ENCODE data around the gene RIOK1.
"Not testable (repeated sequence)": the region's sequence is repeated elsewhere in the genome, so short reads cannot be mapped to it uniquely, and the experiment has no call there.

Gene RIOK1

GRCh38 chr6:7343546-7344475 is 45.8 kb upstream of the RIOK1 start:
- H3F3A ChIP-seq (ENCODE audit: low read depth): no peaks in the 10 kb centered on the region
- H4K20me1 ChIP-seq (ENCODE audit: insufficient read depth, low read length, poor library complexity, severe bottlenecking): no peaks in the 10 kb centered on the region
- peaks cover 10% of the 10 kb centered on the region for H3K4me1 ChIP-seq (ENCODE audit: insufficient read depth, low read length, poor library complexity, severe bottlenecking)
- no peaks in the 10 kb centered on the region for H3K9me2 ChIP-seq (replicated peaks; ENCODE audit: low read depth, low read length)
- no peaks in the 10 kb centered on the region for H3K9me3 ChIP-seq (ENCODE audit: insufficient read depth, low read depth, low read length)
- H3K4me3 ChIP-seq (ENCODE audit: low read length, poor library complexity, severe bottlenecking): no peak overlapping the region
- no peak overlapping the region for H3K4me2 ChIP-seq (ENCODE audit: low read depth, low read length, poor library complexity, severe bottlenecking)
- TF ChIP-seq CTCF (conservative IDR thresholded peaks at IDR 0.05; ENCODE audit: low read length): no peak
- no peak for TF ChIP-seq EZH2phosphoT487 (IDR thresholded peaks at IDR 0.05; ENCODE audit: borderline replicate concordance)
- no peak overlapping the region for H2AFZ ChIP-seq (ENCODE audit: low read length)
- no peaks in the 10 kb centered on the region for H3K79me2 ChIP-seq (ENCODE audit: insufficient read depth, low read length)
- H3K27me3 ChIP-seq (ENCODE audit: insufficient read depth, low read length, poor library complexity, severe bottlenecking): no peaks in the 10 kb centered on the region
- no peak overlapping the region for H3K9ac ChIP-seq (ENCODE audit: low read depth, low read length, poor library complexity, severe bottlenecking)
- no peaks in the 10 kb centered on the region for H3K36me3 ChIP-seq (ENCODE audit: insufficient read depth, low read length)

- peak overlapping the region; percentile 80 for H2AFZ ChIP-seq (ENCODE audit: low read length)
- peaks cover 10% of the 10 kb centered on the region for H3K4me1 ChIP-seq (ENCODE audit: insufficient read depth, low read length, poor library complexity, severe bottlenecking)
- peak overlapping the region; percentile 48 for H3K4me2 ChIP-seq (ENCODE audit: low read depth, low read length, poor library complexity, severe bottlenecking)
- H3K9me3 ChIP-seq (ENCODE audit: insufficient read depth, low read depth, low read length); H3K27me3 ChIP-seq (ENCODE audit: insufficient read depth, low read length, poor library complexity, severe bottlenecking); H3F3A ChIP-seq (ENCODE audit: low read depth); H3K9me2 ChIP-seq (replicated peaks; ENCODE audit: low read depth, low read length); H3K36me3 ChIP-seq (ENCODE audit: insufficient read depth, low read length); H3K79me2 ChIP-seq (ENCODE audit: insufficient read depth, low read length); H4K20me1 ChIP-seq (ENCODE audit: insufficient read depth, low read length, poor library complexity, severe bottlenecking): not testable (repeated sequence)
- H3K9ac ChIP-seq (ENCODE audit: low read depth, low read length, poor library complexity, severe bottlenecking): peak overlapping the region; percentile 28
- peak overlapping the region; percentile 1 for H3K4me3 ChIP-seq (ENCODE audit: low read length, poor library complexity, severe bottlenecking)
These were observed 44.7 kb upstream of the RIOK1 start for GRCh38 chr6:7344773-7345450.

GRCh38 chr6:7347551-7347997 is 42.0 kb upstream of the RIOK1 start:
- H3K9me3 ChIP-seq (ENCODE audit: insufficient read depth, low read depth, low read length); H3K79me2 ChIP-seq (ENCODE audit: insufficient read depth, low read length); H2AFZ ChIP-seq (ENCODE audit: low read length); H3K4me3 ChIP-seq (ENCODE audit: low read length, poor library complexity, severe bottlenecking); H3K9ac ChIP-seq (ENCODE audit: low read depth, low read length, poor library complexity, severe bottlenecking); H3K4me2 ChIP-seq (ENCODE audit: low read depth, low read length, poor library complexity, severe bottlenecking); H3K36me3 ChIP-seq (ENCODE audit: insufficient read depth, low read length); H4K20me1 ChIP-seq (ENCODE audit: insufficient read depth, low read length, poor library complexity, severe bottlenecking); H3F3A ChIP-seq (ENCODE audit: low read depth); H3K9me2 ChIP-seq (replicated peaks; ENCODE audit: low read depth, low read length); H3K27me3 ChIP-seq (ENCODE audit: insufficient read depth, low read length, poor library complexity, severe bottlenecking): not testable (repeated sequence)
- peaks cover 10% of the 10 kb centered on the region for H3K4me1 ChIP-seq (ENCODE audit: insufficient read depth, low read length, poor library complexity, severe bottlenecking)

- not testable (repeated sequence) for H3F3A ChIP-seq (ENCODE audit: low read depth); H3K27me3 ChIP-seq (ENCODE audit: insufficient read depth, low read length, poor library complexity, severe bottlenecking); H3K9me2 ChIP-seq (replicated peaks; ENCODE audit: low read depth, low read length); H3K9me3 ChIP-seq (ENCODE audit: insufficient read depth, low read depth, low read length); H3K4me2 ChIP-seq (ENCODE audit: low read depth, low read length, poor library complexity, severe bottlenecking); H2AFZ ChIP-seq (ENCODE audit: low read length); H3K36me3 ChIP-seq (ENCODE audit: insufficient read depth, low read length); H4K20me1 ChIP-seq (ENCODE audit: insufficient read depth, low read length, poor library complexity, severe bottlenecking); H3K9ac ChIP-seq (ENCODE audit: low read depth, low read length, poor library complexity, severe bottlenecking); H3K4me3 ChIP-seq (ENCODE audit: low read length, poor library complexity, severe bottlenecking); H3K4me1 ChIP-seq (ENCODE audit: insufficient read depth, low read length, poor library complexity, severe bottlenecking); H3K79me2 ChIP-seq (ENCODE audit: insufficient read depth, low read length)
These were observed 39.0 kb upstream of the RIOK1 start for GRCh38 chr6:7350591-7350990.

- H3K4me3 ChIP-seq (ENCODE audit: low read length, poor library complexity, severe bottlenecking); H3K9me2 ChIP-seq (replicated peaks; ENCODE audit: low read depth, low read length); H3K79me2 ChIP-seq (ENCODE audit: insufficient read depth, low read length); H3K4me1 ChIP-seq (ENCODE audit: insufficient read depth, low read length, poor library complexity, severe bottlenecking); H3K4me2 ChIP-seq (ENCODE audit: low read depth, low read length, poor library complexity, severe bottlenecking); H3K9me3 ChIP-seq (ENCODE audit: insufficient read depth, low read depth, low read length); H3K9ac ChIP-seq (ENCODE audit: low read depth, low read length, poor library complexity, severe bottlenecking); H4K20me1 ChIP-seq (ENCODE audit: insufficient read depth, low read length, poor library complexity, severe bottlenecking); H3F3A ChIP-seq (ENCODE audit: low read depth); H3K27me3 ChIP-seq (ENCODE audit: insufficient read depth, low read length, poor library complexity, severe bottlenecking); H3K36me3 ChIP-seq (ENCODE audit: insufficient read depth, low read length); H2AFZ ChIP-seq (ENCODE audit: low read length): not testable (repeated sequence)
These were observed 37.7 kb upstream of the RIOK1 start for GRCh38 chr6:7351916-7352315.
